ENCODE measurements around the gene ALOX5. TPM values are rescaled to one million over a fixed set of nuclear protein-coding genes. Genes with fewer than 3 reads are reported as not detected.

The ALOX5 gene
- total RNA-seq, 1 donor from 2014 or later = not detected

GRCh38 chr10:45378914-45379726 lies 5.1 kb downstream of the ALOX5 start:
- TF ChIP-seq, protein P1, sequence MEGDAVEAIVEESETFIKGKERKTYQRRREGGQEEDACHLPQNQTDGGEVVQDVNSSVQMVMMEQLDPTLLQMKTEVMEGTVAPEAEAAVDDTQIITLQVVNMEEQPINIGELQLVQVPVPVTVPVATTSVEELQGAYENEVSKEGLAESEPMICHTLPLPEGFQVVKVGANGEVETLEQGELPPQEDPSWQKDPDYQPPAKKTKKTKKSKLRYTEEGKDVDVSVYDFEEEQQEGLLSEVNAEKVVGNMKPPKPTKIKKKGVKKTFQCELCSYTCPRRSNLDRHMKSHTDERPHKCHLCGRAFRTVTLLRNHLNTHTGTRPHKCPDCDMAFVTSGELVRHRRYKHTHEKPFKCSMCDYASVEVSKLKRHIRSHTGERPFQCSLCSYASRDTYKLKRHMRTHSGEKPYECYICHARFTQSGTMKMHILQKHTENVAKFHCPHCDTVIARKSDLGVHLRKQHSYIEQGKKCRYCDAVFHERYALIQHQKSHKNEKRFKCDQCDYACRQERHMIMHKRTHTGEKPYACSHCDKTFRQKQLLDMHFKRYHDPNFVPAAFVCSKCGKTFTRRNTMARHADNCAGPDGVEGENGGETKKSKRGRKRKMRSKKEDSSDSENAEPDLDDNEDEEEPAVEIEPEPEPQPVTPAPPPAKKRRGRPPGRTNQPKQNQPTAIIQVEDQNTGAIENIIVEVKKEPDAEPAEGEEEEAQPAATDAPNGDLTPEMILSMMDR (IDR thresholded peaks at IDR 0.05) = no peak
- H3K27me3 Mint-ChIP-seq (ENCODE audit: low read depth) = peaks cover 37% of the 10 kb centered on the region
- H3K9me3 Mint-ChIP-seq (ENCODE audit: low read depth) = no peaks in the 10 kb centered on the region
- no peak overlapping the region for H3K27ac Mint-ChIP-seq (ENCODE audit: unreplicated experiment)
- peak; percentile 75 for DNase-seq (ENCODE audit: low spot score)
- H3K36me3 Mint-ChIP-seq (ENCODE audit: low read depth) = no peaks in the 10 kb centered on the region
- H3K4me1 Mint-ChIP-seq (ENCODE audit: low read depth) = no peaks in the 10 kb centered on the region
- H3K4me3 Mint-ChIP-seq (ENCODE audit: unreplicated experiment) = no peak overlapping the region

GRCh38 chr10:45379891-45380540 lies 6.0 kb downstream of the ALOX5 start:
- H3K4me1 Mint-ChIP-seq (ENCODE audit: low read depth) = no peaks in the 10 kb centered on the region
- no peak overlapping the region for H3K27ac Mint-ChIP-seq (ENCODE audit: unreplicated experiment)
- H3K9me3 Mint-ChIP-seq (ENCODE audit: low read depth) = no peaks in the 10 kb centered on the region
- peak; percentile 81 for DNase-seq (ENCODE audit: low spot score)
- H3K36me3 Mint-ChIP-seq (ENCODE audit: low read depth) = no peaks in the 10 kb centered on the region
- TF ChIP-seq, protein P1 (IDR thresholded peaks at IDR 0.05) = no peak
- no peak overlapping the region for H3K4me3 Mint-ChIP-seq (ENCODE audit: unreplicated experiment)
- peaks cover 30% of the 10 kb centered on the region for H3K27me3 Mint-ChIP-seq (ENCODE audit: low read depth)

GRCh38 chr10:45380903-45381620 lies 7.0 kb downstream of the ALOX5 start:
- Mint-ChIP-seq H3K27ac (ENCODE audit: unreplicated experiment) (no peak overlapping the region), H3K36me3 (ENCODE audit: low read depth) (no peaks in the 10 kb centered on the region), H3K4me3 (ENCODE audit: unreplicated experiment) (no peak overlapping the region), H3K4me1 (ENCODE audit: low read depth) (no peaks in the 10 kb centered on the region), H3K27me3 (ENCODE audit: low read depth) (peaks cover 20% of the 10 kb centered on the region), H3K9me3 (ENCODE audit: low read depth) (no peaks in the 10 kb centered on the region)
- TF ChIP-seq, protein P1 (IDR thresholded peaks at IDR 0.05) = no peak
- DNase-seq (ENCODE audit: low spot score) = peak; percentile 64

DNA sequence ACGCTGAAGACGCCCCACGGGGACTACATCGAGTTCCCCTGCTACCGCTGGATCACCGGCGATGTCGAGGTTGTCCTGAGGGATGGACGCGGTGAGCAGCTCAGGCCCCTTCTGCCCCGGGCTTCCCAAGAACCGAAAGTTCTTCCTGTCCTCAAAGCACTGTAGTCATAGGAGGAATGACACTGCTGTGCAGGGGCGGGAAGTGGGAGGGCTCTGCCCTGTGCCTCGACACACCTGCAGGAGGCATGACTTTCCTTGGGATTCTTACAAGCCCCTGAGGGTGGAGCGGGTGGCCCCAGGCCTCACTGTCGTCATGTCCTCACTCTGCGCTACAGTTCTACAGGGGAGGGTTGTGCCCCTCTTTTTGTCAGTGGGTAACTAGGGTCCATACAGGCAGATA lies 8.6 kb downstream of the ALOX5 start:
- no peak overlapping the region for H3K4me3 Mint-ChIP-seq (ENCODE audit: unreplicated experiment)
- H3K4me1 Mint-ChIP-seq (ENCODE audit: low read depth) = no peaks in the 10 kb centered on the region
- H3K36me3 Mint-ChIP-seq (ENCODE audit: low read depth) = no peaks in the 10 kb centered on the region
- no peak overlapping the region for H3K27ac Mint-ChIP-seq (ENCODE audit: unreplicated experiment)
- H3K27me3 Mint-ChIP-seq (ENCODE audit: low read depth) = peaks cover 8% of the 10 kb centered on the region
- TF ChIP-seq, protein P1 (IDR thresholded peaks at IDR 0.05) = no peak
- H3K9me3 Mint-ChIP-seq (ENCODE audit: low read depth) = no peaks in the 10 kb centered on the region
- DNase-seq (ENCODE audit: low spot score) = peak; percentile 72

GRCh38 chr10:45383682-45384330 lies 9.8 kb downstream of the ALOX5 start:
- peaks cover under 1% of the 10 kb centered on the region for H3K9me3 Mint-ChIP-seq (ENCODE audit: low read depth)
- H3K36me3 Mint-ChIP-seq (ENCODE audit: low read depth) = no peaks in the 10 kb centered on the region
- no peak overlapping the region for H3K27ac Mint-ChIP-seq (ENCODE audit: unreplicated experiment)
- no peaks in the 10 kb centered on the region for H3K27me3 Mint-ChIP-seq (ENCODE audit: low read depth)
- H3K4me1 Mint-ChIP-seq (ENCODE audit: low read depth) = no peaks in the 10 kb centered on the region
- TF ChIP-seq, protein P1 (IDR thresholded peaks at IDR 0.05) = no peak
- H3K4me3 Mint-ChIP-seq (ENCODE audit: unreplicated experiment) = no peak overlapping the region
- DNase-seq (ENCODE audit: low spot score) = no peak

Measured in chondrocyte (in vitro differentiated cells).